Choroid plexus epithelial cell (primary cell): Measurements from ENCODE around the gene SIGLEC8.

ENCODE experiments used
- DNase-seq: peaks from one replicate; pipeline ENCODE4 v3.0.0-alpha.2; 2010; ENCODE audit warnings: low read depth
- H3K4me3 ChIP-seq: 2 replicates; pipeline ENCODE4 v1.5.1; 2011; ENCODE audit warnings: low read depth, mild to moderate bottlenecking, control low read depth, low read length, moderate library complexity
- TF ChIP-seq, protein P1 (sequence below): conservative IDR thresholded peaks from 2 replicates; pipeline ENCODE4 v1.5.1; 2011; ENCODE audit warnings: low read depth, mild to moderate bottlenecking, control low read depth, inconsistent platforms, low read length, moderate library complexity

The SIGLEC8 gene

GRCh38 chr19:51440846-51441409 is 17.3 kb downstream of the SIGLEC8 start:
- no peak overlapping the region for H3K4me3 ChIP-seq
- TF ChIP-seq, protein P1, sequence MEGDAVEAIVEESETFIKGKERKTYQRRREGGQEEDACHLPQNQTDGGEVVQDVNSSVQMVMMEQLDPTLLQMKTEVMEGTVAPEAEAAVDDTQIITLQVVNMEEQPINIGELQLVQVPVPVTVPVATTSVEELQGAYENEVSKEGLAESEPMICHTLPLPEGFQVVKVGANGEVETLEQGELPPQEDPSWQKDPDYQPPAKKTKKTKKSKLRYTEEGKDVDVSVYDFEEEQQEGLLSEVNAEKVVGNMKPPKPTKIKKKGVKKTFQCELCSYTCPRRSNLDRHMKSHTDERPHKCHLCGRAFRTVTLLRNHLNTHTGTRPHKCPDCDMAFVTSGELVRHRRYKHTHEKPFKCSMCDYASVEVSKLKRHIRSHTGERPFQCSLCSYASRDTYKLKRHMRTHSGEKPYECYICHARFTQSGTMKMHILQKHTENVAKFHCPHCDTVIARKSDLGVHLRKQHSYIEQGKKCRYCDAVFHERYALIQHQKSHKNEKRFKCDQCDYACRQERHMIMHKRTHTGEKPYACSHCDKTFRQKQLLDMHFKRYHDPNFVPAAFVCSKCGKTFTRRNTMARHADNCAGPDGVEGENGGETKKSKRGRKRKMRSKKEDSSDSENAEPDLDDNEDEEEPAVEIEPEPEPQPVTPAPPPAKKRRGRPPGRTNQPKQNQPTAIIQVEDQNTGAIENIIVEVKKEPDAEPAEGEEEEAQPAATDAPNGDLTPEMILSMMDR: no peak
- DNase-seq: peak; percentile 9

- no peak overlapping the region for H3K4me3 ChIP-seq
- DNase-seq: no peak
- TF ChIP-seq, protein P1: no peak
These were observed 18.2 kb downstream of the SIGLEC8 start for GRCh38 chr19:51440052-51440451.

DNA sequence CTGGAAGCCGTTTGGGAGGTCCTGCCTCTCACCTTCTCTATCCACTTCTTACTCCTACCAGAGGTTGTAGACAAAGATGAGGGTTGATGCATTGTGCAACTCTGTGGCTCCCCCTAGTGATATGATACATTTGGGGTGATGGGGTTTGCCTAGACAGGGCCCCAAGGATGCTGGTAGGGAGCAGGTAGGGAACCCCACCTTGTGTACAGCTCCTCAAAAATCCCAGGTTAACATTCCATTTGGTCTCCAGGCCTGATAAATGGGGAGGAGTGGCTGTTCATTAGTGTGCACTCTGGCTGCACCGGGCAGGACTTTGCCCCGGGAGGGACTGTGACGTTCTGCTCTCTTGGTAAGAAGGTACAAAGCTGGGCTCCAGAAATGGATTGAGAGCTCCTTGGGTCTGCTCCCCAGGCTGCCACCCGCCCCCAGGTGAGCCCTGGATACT is 19.2 kb downstream of the SIGLEC8 start:
- peak; percentile 8 for DNase-seq
- no peak overlapping the region for H3K4me3 ChIP-seq
- TF ChIP-seq, protein P1: peak; percentile 43

DNA sequence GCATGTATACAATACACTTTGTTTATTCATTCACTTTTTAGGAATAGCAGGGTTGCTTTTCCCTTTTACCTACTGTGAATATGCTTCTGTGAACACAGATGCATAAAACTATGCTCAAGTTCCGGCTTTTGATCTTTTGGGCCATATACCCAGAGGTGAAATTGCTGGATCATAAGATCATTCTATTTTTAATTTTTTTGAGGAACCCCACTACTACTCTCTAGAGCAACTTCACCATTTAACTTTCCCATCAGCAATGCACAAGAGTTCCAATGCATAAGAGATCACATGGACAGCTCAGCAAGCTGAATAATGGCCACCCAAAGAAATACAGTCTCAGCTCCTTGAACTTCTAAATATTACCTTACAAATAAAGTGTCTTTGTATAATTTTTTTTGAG is 23.8 kb downstream of the SIGLEC8 start:
- TF ChIP-seq, protein P1: no peak
- no peak overlapping the region for H3K4me3 ChIP-seq
- DNase-seq: no peak

DNA sequence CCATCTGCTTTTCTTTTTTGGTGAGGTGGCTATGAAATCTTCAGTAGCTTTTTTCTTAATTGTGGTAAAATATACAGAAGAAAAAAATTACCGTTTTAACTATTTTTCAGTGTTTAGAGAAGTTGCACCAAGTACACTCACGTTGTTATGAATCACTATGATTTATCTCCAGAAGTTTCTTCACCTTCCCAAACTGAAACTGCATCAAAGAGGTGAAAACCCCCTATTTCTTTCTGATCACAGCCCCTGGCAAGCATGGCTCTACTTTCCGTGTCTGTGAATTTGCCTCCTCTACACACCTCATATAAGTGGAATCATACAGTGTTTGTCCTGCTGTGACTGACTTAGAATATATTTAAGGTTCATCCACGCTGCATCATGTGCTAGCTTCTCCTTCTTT is 25.2 kb downstream of the SIGLEC8 start:
- TF ChIP-seq, protein P1: no peak
- no peak for DNase-seq
- no peak overlapping the region for H3K4me3 ChIP-seq

GRCh38 chr19:51431124-51431523 is 27.1 kb downstream of the SIGLEC8 start:
- no peak overlapping the region for H3K4me3 ChIP-seq
- DNase-seq: no peak
- TF ChIP-seq, protein P1: no peak

DNA sequence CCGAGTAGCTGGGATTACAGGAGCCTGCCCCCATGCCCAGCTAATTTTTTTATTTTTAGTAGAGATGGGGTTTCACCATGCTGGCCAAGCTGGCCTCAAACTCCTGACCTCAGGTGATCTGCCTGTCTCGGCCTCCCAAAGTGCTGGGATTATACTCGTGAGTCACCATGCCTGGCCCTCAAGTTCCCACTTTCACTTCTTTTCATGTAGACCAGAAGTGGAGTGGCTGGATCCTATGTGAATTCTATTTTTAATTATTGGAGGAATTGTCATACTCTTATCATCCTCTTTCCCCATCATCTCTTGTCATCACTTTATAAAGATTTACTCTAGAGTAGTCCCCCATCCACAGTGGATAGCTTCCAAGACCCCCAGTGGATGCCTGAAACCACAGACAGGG is 28.0 kb downstream of the SIGLEC8 start:
- TF ChIP-seq, protein P1: no peak
- DNase-seq: no peak
- no peak overlapping the region for H3K4me3 ChIP-seq
